ENCODE measurements around the gene TTC33.

GRCh38 chr5:40681363-40682153 is 74.2 kb downstream of the TTC33 start:
- TF ChIP-seq POLR2AphosphoS5 (IDR thresholded peaks at IDR 0.05; ENCODE audit: low read depth, low read length) (no peak), EZH2phosphoT487 (IDR thresholded peaks at IDR 0.05; ENCODE audit: borderline replicate concordance, low read depth) (no peak), TAF1 (IDR thresholded peaks at IDR 0.05; ENCODE audit: borderline replicate concordance, low read depth, low read length) (no peak), CTCF (IDR thresholded peaks at IDR 0.05) (no peak), USF1 (IDR thresholded peaks at IDR 0.05; ENCODE audit: borderline replicate concordance, low read depth) (no peak), MAX (IDR thresholded peaks at IDR 0.05; ENCODE audit: low read depth) (no peak), RAD21 (IDR thresholded peaks at IDR 0.05; ENCODE audit: low read length) (no peak), REST (IDR thresholded peaks at IDR 0.05; ENCODE audit: low read depth, low read length) (no peak), TCF12 (IDR thresholded peaks at IDR 0.05) (no peak), EP300 (IDR thresholded peaks at IDR 0.05; ENCODE audit: borderline replicate concordance in 1 of 2, low read depth in 1 of 2, low read length in 1 of 2) (no peak), GABPA (IDR thresholded peaks at IDR 0.05; ENCODE audit: low read depth) (no peak), MEF2A (IDR thresholded peaks at IDR 0.05; ENCODE audit: borderline replicate concordance, low read depth) (no peak), SIN3A (IDR thresholded peaks at IDR 0.05; ENCODE audit: borderline replicate concordance, low read depth, low read length) (no peak), ZBTB33 (IDR thresholded peaks at IDR 0.05; ENCODE audit: borderline replicate concordance, low read depth) (no peak)

All from SK-N-SH (cell line).